Central memory CD8-positive, alpha-beta T cell (primary cell): ENCODE results near the gene LYRM2.

Source experiments
- ATAC-seq: fragments of 150-1000 bp; cut with Tn5 transposase; replicated peaks from 2 replicates; pipeline ENCODE4 v1.10.0; 2022; ENCODE audit warnings: mild to moderate bottlenecking, moderate FRiP score, moderate number of reproducible peaks; ENCODE audit not compliant: poor library complexity, severe bottlenecking; ENCODE audit errors: extremely low read depth
- DNase-seq, 2 donors: peaks; one replicate each; pipeline ENCODE4 v3.0.0; 2021; ENCODE audit warnings: low spot score in 2 of 2
- H3K27ac Mint-ChIP-seq: one replicate; pipeline ENCODE4 v1.8.0; 2022; ENCODE audit warnings: low read depth, mild to moderate bottlenecking, moderate library complexity, mixed read lengths
- H3K27me3 Mint-ChIP-seq: one replicate; pipeline ENCODE4 v1.8.0; 2022; ENCODE audit warnings: mixed read lengths
- H3K36me3 Mint-ChIP-seq: one replicate; pipeline ENCODE4 v1.8.0; 2022; ENCODE audit warnings: mild to moderate bottlenecking, moderate library complexity, mixed read lengths; ENCODE audit not compliant: insufficient read depth
- H3K4me1 Mint-ChIP-seq: one replicate; pipeline ENCODE4 v1.8.0; 2022; ENCODE audit warnings: mixed read lengths
- H3K4me3 Mint-ChIP-seq: one replicate; pipeline ENCODE4 v1.8.0; 2022; ENCODE audit warnings: mild to moderate bottlenecking, moderate library complexity, mixed read lengths
- H3K9me3 Mint-ChIP-seq: one replicate; pipeline ENCODE4 v1.8.0; 2022; ENCODE audit warnings: mixed read lengths

The LYRM2 gene

DNA sequence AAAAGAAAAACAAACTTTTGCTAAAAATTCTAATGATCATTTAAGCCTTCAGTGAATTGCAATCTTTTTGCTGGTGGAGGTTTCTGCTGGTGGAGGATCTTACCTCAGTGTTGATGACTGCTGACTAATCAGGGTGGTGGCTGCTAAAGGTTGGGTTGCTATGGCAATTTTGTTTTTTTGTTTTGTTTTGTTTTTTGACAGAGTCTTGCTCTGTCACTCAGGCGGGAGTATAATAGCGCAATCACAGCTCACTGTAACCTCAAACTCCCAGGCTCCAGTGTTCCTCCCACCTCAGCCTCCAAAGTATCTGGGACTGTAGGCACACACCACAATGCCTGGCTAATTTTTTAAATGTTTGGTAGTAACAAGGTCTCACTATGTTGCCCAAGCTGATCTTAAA lies 110.9 kb downstream of the LYRM2 start:
- Mint-ChIP-seq H3K4me3 (no peak overlapping the region), H3K4me1 (no peaks in the 10 kb centered on the region), H3K36me3 (no peaks in the 10 kb centered on the region), H3K27ac (no peak overlapping the region), H3K27me3 (no peaks in the 10 kb centered on the region), H3K9me3 (no peaks in the 10 kb centered on the region)
- DNase-seq (no peak), ATAC-seq (peak; percentile 64)

DNA sequence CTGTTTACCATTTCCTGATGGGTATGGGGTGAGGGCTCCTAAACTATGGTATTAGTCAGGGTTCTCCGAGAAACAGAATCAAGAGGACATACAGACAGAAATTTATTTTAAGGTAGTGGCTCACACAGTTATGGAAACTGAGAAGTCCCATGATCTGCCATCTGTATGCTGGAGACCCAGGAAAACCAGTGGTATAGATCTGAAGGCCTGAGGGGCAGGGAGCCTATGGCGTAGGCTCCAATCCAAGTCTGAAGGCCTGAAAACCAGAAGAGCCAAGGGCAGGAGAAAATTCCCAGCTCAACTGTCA lies 112.0 kb downstream of the LYRM2 start:
- Mint-ChIP-seq H3K36me3 (no peaks in the 10 kb centered on the region), H3K27me3 (no peaks in the 10 kb centered on the region), H3K4me3 (no peak overlapping the region), H3K9me3 (no peaks in the 10 kb centered on the region), H3K27ac (no peak overlapping the region), H3K4me1 (no peaks in the 10 kb centered on the region)
- ATAC-seq (no peak), DNase-seq (no peak)

DNA sequence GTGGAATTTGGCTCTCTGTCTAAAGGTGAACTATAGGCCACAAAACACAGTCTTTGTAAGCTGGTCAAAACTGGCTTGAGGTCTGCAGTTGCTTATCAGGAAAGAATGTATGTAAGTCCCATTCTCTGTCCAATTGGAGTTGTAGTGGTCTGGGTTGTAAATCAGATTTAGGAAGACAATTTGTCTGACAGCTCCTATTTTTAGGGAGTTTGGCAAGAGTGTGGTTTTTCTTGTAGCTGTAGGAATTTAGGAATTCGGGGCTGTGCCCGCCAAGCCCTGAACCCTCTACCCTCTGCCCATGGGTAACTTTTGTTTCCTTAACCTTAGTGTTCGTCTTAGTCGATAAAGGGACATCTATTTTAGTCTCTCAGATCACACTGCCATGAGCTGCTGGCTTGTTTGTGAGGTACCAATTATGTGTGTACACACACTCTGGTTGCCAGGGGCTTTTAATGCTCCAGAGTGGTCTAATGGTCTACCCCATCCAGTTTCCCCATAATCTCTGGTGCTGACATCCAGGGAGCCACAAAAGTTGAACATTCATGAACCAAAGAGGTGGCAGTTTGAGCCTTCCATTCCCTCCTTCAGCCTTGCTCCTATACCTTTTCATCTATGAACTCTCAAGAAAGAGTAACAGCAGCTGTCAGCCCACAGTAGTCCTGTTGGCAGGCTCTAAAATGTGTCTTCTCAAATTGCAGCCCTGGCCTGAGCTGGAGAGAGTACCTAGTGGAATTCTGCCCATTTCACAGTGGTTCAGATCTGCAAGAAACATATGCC lies 112.6 kb downstream of the LYRM2 start:
- Mint-ChIP-seq H3K27me3 (no peaks in the 10 kb centered on the region), H3K4me3 (no peak overlapping the region), H3K4me1 (no peaks in the 10 kb centered on the region), H3K27ac (no peak overlapping the region), H3K36me3 (no peaks in the 10 kb centered on the region), H3K9me3 (no peaks in the 10 kb centered on the region)
- DNase-seq (no peak), ATAC-seq (no peak)

DNA sequence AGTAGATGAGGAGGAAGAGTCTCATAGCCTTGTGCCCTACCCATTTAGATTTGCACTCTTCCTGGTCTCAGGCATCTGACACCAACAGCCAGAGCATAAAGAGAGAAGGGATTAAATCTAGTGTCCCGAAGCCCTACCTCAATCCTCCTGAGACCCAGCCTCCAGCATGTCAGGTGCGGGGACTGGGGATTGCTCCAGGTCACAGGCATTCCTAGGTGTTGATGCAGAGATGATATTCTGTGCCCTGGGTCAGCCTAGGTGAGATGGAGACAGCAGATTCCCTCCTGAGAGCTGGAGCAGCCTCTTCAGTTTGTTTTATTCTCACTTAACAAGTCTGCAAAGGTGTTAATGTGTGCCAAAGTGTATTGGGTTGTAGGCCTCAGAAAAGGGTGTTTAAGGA lies 115.8 kb downstream of the LYRM2 start:
- Mint-ChIP-seq H3K4me3 (no peak overlapping the region), H3K36me3 (no peaks in the 10 kb centered on the region), H3K27me3 (no peaks in the 10 kb centered on the region), H3K4me1 (no peaks in the 10 kb centered on the region), H3K9me3 (no peaks in the 10 kb centered on the region), H3K27ac (no peak overlapping the region)
- ATAC-seq (no peak), DNase-seq (no peak)

GRCh38 chr6:89520736-89521135 lies 117.8 kb downstream of the LYRM2 start:
- Mint-ChIP-seq H3K9me3 (no peaks in the 10 kb centered on the region), H3K4me1 (no peaks in the 10 kb centered on the region), H3K36me3 (no peaks in the 10 kb centered on the region), H3K27ac (no peak overlapping the region), H3K27me3 (no peaks in the 10 kb centered on the region), H3K4me3 (no peak overlapping the region)
- DNase-seq = no peak
- ATAC-seq = no peak

DNA sequence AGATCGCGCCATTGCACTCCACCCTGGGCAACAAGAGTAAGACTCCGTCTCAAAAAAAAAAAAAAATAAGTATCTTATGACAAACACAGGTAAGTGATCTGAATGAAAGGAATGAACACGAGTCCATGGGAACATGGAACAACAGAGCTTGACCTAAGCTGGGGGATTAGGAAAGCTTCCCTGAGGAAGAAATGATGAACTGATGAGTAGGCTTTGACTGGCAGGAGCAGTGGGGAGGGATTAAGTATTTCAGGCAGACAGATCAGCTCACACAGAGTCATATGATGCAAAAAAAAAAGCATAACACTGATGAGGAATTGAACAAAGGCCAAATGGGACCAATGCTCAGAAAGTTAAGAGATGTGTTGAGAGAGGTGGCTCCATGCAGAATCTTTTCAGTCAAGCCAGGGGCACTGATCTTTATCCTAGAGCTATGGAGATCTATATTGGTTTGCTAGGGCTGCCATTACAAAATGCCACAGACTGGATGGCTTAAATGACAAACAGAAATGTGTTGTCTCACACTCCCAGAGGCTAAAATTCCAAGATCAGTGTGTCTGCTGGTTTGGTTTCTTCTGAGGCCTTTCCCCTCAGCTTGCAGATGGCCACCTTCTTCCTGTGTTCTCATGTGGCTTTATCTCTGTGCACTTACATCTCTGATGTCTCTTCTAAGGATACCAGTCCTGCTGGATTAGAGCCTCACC lies 120.0 kb downstream of the LYRM2 start:
- no peak for ATAC-seq
- Mint-ChIP-seq H3K27me3 (no peaks in the 10 kb centered on the region), H3K27ac (no peak overlapping the region), H3K4me1 (no peaks in the 10 kb centered on the region), H3K36me3 (no peaks in the 10 kb centered on the region), H3K4me3 (no peak overlapping the region), H3K9me3 (no peaks in the 10 kb centered on the region)
- DNase-seq = no peak
